ENCODE data around the gene XIAP. TPM values are rescaled to one million over a fixed set of nuclear protein-coding genes. Genes with fewer than 3 reads are reported as not detected.
"Not testable (repeated sequence)": the region's sequence is repeated elsewhere in the genome, so short reads cannot be mapped to it uniquely, and the experiment has no call there.

XIAP gene
- 10 to 100 TPM; 59.9 to 64.6 TPM for total RNA-seq
- polyA plus RNA-seq, result 10 to 100 TPM in 1 of 2 donors, 1 to 10 TPM in 1; 6.0 to 14.0 TPM

DNA sequence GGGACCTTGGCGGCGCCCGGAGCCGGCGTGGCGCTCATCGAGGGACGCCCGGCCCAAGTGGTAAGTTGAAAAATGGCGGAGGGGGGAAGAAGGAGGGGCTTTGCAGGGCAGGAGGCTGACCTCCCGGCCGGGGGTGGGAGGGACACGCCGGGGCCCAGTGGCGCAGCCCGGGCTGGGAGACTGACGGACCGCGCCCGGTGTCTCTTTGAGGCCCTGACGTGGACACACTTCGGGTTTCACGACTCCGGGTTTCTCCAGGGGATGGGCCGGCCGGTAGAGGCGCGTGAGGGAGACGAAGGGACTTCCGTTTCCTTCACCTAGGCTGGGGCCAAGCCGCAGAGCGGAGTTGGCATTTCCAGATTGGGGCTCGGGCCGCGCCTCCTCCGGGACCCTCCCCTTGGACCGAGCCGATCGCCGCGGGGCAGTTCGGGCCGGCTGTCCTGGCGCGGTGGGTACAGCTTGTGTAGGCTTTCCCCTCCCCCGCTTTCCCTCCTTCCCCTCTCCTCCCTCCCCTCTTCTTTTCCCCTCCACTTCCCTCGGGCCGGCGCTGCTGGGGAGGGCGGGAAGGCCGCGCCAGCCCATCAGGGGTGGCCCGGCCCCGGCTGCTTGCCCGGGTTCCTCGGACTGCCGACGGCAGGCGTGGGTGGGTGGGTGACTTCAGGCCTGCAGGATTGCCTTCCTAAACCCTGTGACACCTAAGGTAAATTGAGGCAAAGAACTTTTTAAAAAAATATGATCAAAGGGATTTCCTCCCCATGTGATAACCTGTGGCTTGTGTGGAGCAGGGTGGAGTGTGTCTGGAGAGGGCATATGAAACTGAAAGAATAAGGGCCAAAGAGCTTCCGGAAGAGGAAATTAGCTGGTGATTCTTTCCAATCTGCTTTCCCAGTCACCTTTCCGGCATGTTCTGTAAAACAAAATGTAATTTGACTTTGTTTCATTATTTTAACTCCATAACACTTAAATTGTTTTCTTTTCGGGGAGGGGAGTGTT is at the start of gene XIAP:
Gene XIAP (plus strand): TSS at position 208 of the 993 bp plus-strand sequence. CDS start 25,610 bp downstream, outside the sequence.
- peaks cover 0 to 9% of the 10 kb centered on the region in 2 donors for H3K36me3 Mint-ChIP-seq
- no peaks in the 10 kb centered on the region for H3K27me3 ChIP-seq (ENCODE audit: insufficient read depth, low read length)
- intact Hi-C loops (cut with micrococcal nuclease), result loop anchor here (2.0 kb wide), 3 partner anchors 19 to 127 kb away; partner anchors contain the start of gene THOC2
- no peaks in the 10 kb centered on the region for H3K9me3 Mint-ChIP-seq
- H3K36me3 ChIP-seq (ENCODE audit: insufficient read depth, low read length), result no peaks in the 10 kb centered on the region
- POLR2A ChIA-PET (ENCODE audit: partially characterized antibody), result interaction anchor here (0.6 to 2.1 kb wide), 6 partner anchors 9 to 486 kb away, joined by 3 to 9 read pairs (median 4); partner anchors contain the start of gene SH2D1A
- peak within 1 kb of the TSS; percentile 96 to 97 (median 97) for H3K27ac Mint-ChIP-seq
- H3K4me3 ChIP-seq (ENCODE audit: low read length in 2 of 2), result peak within 1 kb of the TSS; percentile 29 to 69
- peak; percentile 63 to 76 (median 68) for DNase-seq
- H3K27ac ChIP-seq (ENCODE audit: low read depth, low read length), result peak within 1 kb of the TSS; percentile 81
- H3K27me3 Mint-ChIP-seq, result no peaks in the 10 kb centered on the region
- peak within 1 kb of the TSS; percentile 86 to 96 (median 94) for H3K4me3 Mint-ChIP-seq
- CTCF ChIA-PET (ENCODE audit: partially characterized antibody), result interaction anchor here (1.0 kb wide), 1 partner anchor 11 kb away, joined by 3 read pairs; no protein-coding TSS in a partner anchor
- peaks cover 7 to 31% (median 18%) of the 10 kb centered on the region in 4 donors for H3K4me1 Mint-ChIP-seq
- peaks cover 16% of the 10 kb centered on the region for H3K4me1 ChIP-seq (ENCODE audit: insufficient read depth, low read length)
- H3K9me3 ChIP-seq (ENCODE audit: control insufficient read depth in 1 of 2, low read length in 2 of 2), result no peaks in the 10 kb centered on the region

- ChIA-PET CTCF (ENCODE audit: partially characterized antibody) (no interaction called here), POLR2A (ENCODE audit: partially characterized antibody) (no interaction called here)
- no peaks in the 10 kb centered on the region for H3K4me1 ChIP-seq (ENCODE audit: insufficient read depth, low read length)
- no peaks in the 10 kb centered on the region for H3K36me3 Mint-ChIP-seq
- H3K36me3 ChIP-seq (ENCODE audit: insufficient read depth, low read length), result no peaks in the 10 kb centered on the region
- no peaks in the 10 kb centered on the region for H3K27me3 Mint-ChIP-seq
- no peaks in the 10 kb centered on the region for H3K9me3 Mint-ChIP-seq
- no peak overlapping the region for H3K27ac ChIP-seq (ENCODE audit: low read depth, low read length)
- H3K4me1 Mint-ChIP-seq, result no peaks in the 10 kb centered on the region
- no peak overlapping the region for H3K27ac Mint-ChIP-seq
- no peak for DNase-seq
- H3K4me3 ChIP-seq (ENCODE audit: low read length in 2 of 2), result no peak overlapping the region
- H3K4me3 Mint-ChIP-seq, result no peak overlapping the region
- H3K27me3 ChIP-seq (ENCODE audit: insufficient read depth, low read length), result no peaks in the 10 kb centered on the region
- no peaks in the 10 kb centered on the region for H3K9me3 ChIP-seq (ENCODE audit: control insufficient read depth in 1 of 2, low read length in 2 of 2)
- intact Hi-C loops (cut with micrococcal nuclease), result no loop called here
Measured at GRCh38 chrX:123814343-123814742, 45.5 kb upstream of the XIAP start.

- POLR2A ChIA-PET (ENCODE audit: partially characterized antibody); CTCF ChIA-PET (ENCODE audit: partially characterized antibody); H3K4me3 ChIP-seq (ENCODE audit: low read length in 2 of 2); H3K27me3 Mint-ChIP-seq; H3K36me3 ChIP-seq (ENCODE audit: insufficient read depth, low read length); H3K4me1 ChIP-seq (ENCODE audit: insufficient read depth, low read length); H3K4me3 Mint-ChIP-seq; H3K9me3 Mint-ChIP-seq; H3K9me3 ChIP-seq (ENCODE audit: control insufficient read depth in 1 of 2, low read length in 2 of 2); H3K27ac ChIP-seq (ENCODE audit: low read depth, low read length); H3K4me1 Mint-ChIP-seq; intact Hi-C loops (cut with micrococcal nuclease); DNase-seq; H3K27me3 ChIP-seq (ENCODE audit: insufficient read depth, low read length); H3K36me3 Mint-ChIP-seq; H3K27ac Mint-ChIP-seq: not testable (repeated sequence)
Measured at GRCh38 chrX:123814934-123815394, 44.9 kb upstream of the XIAP start.

GRCh38 chrX:123817288-123817894 is 42.5 kb upstream of the XIAP start:
- no peaks in the 10 kb centered on the region for H3K36me3 Mint-ChIP-seq
- no peak overlapping the region for H3K27ac ChIP-seq (ENCODE audit: low read depth, low read length)
- H3K36me3 ChIP-seq (ENCODE audit: insufficient read depth, low read length), result no peaks in the 10 kb centered on the region
- no peak overlapping the region for H3K27ac Mint-ChIP-seq
- no peaks in the 10 kb centered on the region for H3K4me1 ChIP-seq (ENCODE audit: insufficient read depth, low read length)
- H3K4me3 Mint-ChIP-seq, result no peak overlapping the region
- POLR2A ChIA-PET (ENCODE audit: partially characterized antibody), result no interaction called here
- H3K27me3 Mint-ChIP-seq, result no peaks in the 10 kb centered on the region
- H3K4me3 ChIP-seq (ENCODE audit: low read length in 2 of 2), result no peak overlapping the region
- no peak for DNase-seq
- no peaks in the 10 kb centered on the region for H3K9me3 Mint-ChIP-seq
- CTCF ChIA-PET (ENCODE audit: partially characterized antibody), result interaction anchor here (1.3 kb wide), 1 partner anchor 16 kb away, joined by 4 read pairs; no protein-coding TSS in a partner anchor
- no peaks in the 10 kb centered on the region for H3K27me3 ChIP-seq (ENCODE audit: insufficient read depth, low read length)
- no peaks in the 10 kb centered on the region for H3K9me3 ChIP-seq (ENCODE audit: control insufficient read depth in 1 of 2, low read length in 2 of 2)
- intact Hi-C loops (cut with micrococcal nuclease), result no loop called here
- no peaks in the 10 kb centered on the region for H3K4me1 Mint-ChIP-seq

- Mint-ChIP-seq H3K4me3 (no peak overlapping the region), H3K27ac (no peak overlapping the region), H3K9me3 (no peaks in the 10 kb centered on the region), H3K27me3 (no peaks in the 10 kb centered on the region), H3K36me3 (no peaks in the 10 kb centered on the region), H3K4me1 (no peaks in the 10 kb centered on the region)
- H3K27ac ChIP-seq (ENCODE audit: low read depth, low read length), result no peak overlapping the region
- H3K4me1 ChIP-seq (ENCODE audit: insufficient read depth, low read length), result no peaks in the 10 kb centered on the region
- ChIA-PET CTCF (ENCODE audit: partially characterized antibody) (interaction anchor here (1.3 kb wide), 1 partner anchor 15 kb away, joined by 4 read pairs; no protein-coding TSS in a partner anchor), POLR2A (ENCODE audit: partially characterized antibody) (no interaction called here)
- no peaks in the 10 kb centered on the region for H3K36me3 ChIP-seq (ENCODE audit: insufficient read depth, low read length)
- no peak overlapping the region for H3K4me3 ChIP-seq (ENCODE audit: low read length in 2 of 2)
- no peaks in the 10 kb centered on the region for H3K27me3 ChIP-seq (ENCODE audit: insufficient read depth, low read length)
- no peak for DNase-seq
- H3K9me3 ChIP-seq (ENCODE audit: control insufficient read depth in 1 of 2, low read length in 2 of 2), result no peaks in the 10 kb centered on the region
- intact Hi-C loops (cut with micrococcal nuclease), result no loop called here
Measured at GRCh38 chrX:123818243-123818642, 41.6 kb upstream of the XIAP start.

GRCh38 chrX:123822965-123823364 is 36.9 kb upstream of the XIAP start:
- CTCF ChIA-PET (ENCODE audit: partially characterized antibody), result interaction anchor here (1.4 kb wide), 1 partner anchor 10 kb away, joined by 3 read pairs; no protein-coding TSS in a partner anchor
- intact Hi-C loops (cut with micrococcal nuclease), result no loop called here
- POLR2A ChIA-PET (ENCODE audit: partially characterized antibody), result no interaction called here

DNA sequence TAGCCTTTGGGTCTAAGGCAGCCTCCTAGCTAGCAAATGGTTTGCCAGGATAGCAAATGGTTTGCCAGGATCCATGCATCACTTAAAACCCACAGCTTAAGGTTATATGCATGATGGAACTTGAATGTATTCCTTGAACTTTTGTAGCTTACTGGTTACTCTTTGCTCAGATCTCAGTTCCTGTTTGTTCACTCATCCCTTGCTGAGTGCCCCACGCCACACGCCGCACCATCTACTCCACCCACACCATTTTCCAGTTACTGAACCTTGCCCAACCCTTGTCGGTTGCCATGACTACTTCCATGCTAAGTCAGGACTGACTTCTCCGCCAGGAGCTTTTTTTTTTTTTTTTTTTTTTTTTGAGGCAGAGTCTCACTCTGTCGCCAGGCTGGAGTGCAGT is 29.5 kb upstream of the XIAP start:
- H3K4me3 ChIP-seq (ENCODE audit: low read length in 2 of 2), result no peak overlapping the region
- no peaks in the 10 kb centered on the region for H3K36me3 ChIP-seq (ENCODE audit: insufficient read depth, low read length)
- no peaks in the 10 kb centered on the region for H3K4me1 ChIP-seq (ENCODE audit: insufficient read depth, low read length)
- ChIA-PET CTCF (ENCODE audit: partially characterized antibody) (interaction anchor here (0.6 to 0.7 kb wide), 2 partner anchors 188 to 274 kb away, joined by 3 to 4 read pairs; no protein-coding TSS in a partner anchor), POLR2A (ENCODE audit: partially characterized antibody) (no interaction called here)
- H3K27me3 ChIP-seq (ENCODE audit: insufficient read depth, low read length), result no peaks in the 10 kb centered on the region
- no peak overlapping the region for H3K27ac ChIP-seq (ENCODE audit: low read depth, low read length)
- no peaks in the 10 kb centered on the region for H3K9me3 Mint-ChIP-seq
- no peaks in the 10 kb centered on the region for H3K27me3 Mint-ChIP-seq
- no peaks in the 10 kb centered on the region for H3K9me3 ChIP-seq (ENCODE audit: control insufficient read depth in 1 of 2, low read length in 2 of 2)
- peaks cover 0 to 2% (median 0%) of the 10 kb centered on the region in 4 donors for H3K4me1 Mint-ChIP-seq
- H3K4me3 Mint-ChIP-seq, result no peak overlapping the region
- DNase-seq, result no peak
- H3K27ac Mint-ChIP-seq, result no peak overlapping the region
- no peaks in the 10 kb centered on the region for H3K36me3 Mint-ChIP-seq
- intact Hi-C loops (cut with micrococcal nuclease), result loop anchor here (10.0 kb wide), 1 partner anchor 214 kb away; no protein-coding TSS in a partner anchor

More at GRCh38 chrX:123822965-123823364, 36.9 kb upstream of the XIAP start:
- Mint-ChIP-seq H3K4me1 (no peaks in the 10 kb centered on the region), H3K27ac (no peak overlapping the region), H3K4me3 (no peak overlapping the region), H3K9me3 (no peaks in the 10 kb centered on the region), H3K27me3 (no peaks in the 10 kb centered on the region), H3K36me3 (no peaks in the 10 kb centered on the region)
- Histone ChIP-seq H3K9me3 (ENCODE audit: control insufficient read depth in 1 of 2, low read length in 2 of 2) (no peaks in the 10 kb centered on the region), H3K36me3 (ENCODE audit: insufficient read depth, low read length) (no peaks in the 10 kb centered on the region), H3K4me3 (ENCODE audit: low read length in 2 of 2) (no peak overlapping the region), H3K4me1 (ENCODE audit: insufficient read depth, low read length) (no peaks in the 10 kb centered on the region), H3K27me3 (ENCODE audit: insufficient read depth, low read length) (no peaks in the 10 kb centered on the region), H3K27ac (ENCODE audit: low read depth, low read length) (no peak overlapping the region)
- DNase-seq, result no peak

All from CD4-positive, alpha-beta memory T cell (primary cell).